NK-92 treated with Interleukin-12 subunit alpha and Interleukin-12 subunit beta, amount 100 ng/mL, for 24 hours (cell line): Measurements from ENCODE around the gene RNF187.

ENCODE experiments used
- DNase-seq: peaks from one replicate; lab custom pipeline; 2025; lab: John Stamatoyannopoulos, UW

The RNF187 gene

DNA sequence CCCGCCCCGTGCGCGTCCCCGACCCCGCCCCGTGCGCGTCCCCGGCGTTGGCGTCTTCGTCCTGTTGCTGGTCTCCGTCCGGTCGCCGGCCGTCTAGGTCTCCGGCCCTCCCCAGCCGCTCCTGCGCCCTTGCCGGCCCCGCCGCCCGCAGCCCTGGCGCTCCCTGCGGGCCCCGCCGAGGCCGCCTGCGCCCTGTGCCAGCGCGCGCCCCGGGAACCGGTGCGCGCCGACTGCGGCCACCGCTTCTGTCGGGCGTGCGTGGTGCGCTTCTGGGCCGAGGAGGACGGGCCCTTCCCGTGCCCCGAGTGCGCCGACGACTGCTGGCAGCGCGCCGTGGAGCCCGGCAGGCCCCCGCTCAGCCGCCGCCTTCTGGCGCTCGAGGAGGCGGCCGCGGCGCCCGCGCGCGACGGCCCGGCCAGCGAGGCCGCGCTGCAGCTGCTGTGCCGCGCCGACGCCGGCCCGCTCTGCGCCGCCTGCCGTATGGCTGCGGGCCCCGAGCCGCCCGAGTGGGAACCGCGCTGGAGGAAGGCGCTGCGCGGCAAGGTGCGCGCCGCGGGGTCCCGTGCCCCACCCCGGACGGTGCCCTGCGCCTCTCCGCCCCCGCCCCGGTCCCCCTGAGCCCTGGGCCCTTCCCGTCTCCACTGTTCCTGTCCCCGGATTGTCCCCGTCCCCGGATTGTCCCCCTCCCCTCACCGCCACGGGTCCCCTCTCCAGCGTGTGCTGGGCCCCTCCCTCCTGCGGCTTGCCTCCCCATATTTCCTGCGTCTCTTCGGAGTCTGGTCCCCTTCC is at the start of gene RNF187:
Gene RNF187, plus strand, starts transcription at position 47 of the 789 bp plus-strand sequence.
- DNase-seq: peak; percentile 56

DNA sequence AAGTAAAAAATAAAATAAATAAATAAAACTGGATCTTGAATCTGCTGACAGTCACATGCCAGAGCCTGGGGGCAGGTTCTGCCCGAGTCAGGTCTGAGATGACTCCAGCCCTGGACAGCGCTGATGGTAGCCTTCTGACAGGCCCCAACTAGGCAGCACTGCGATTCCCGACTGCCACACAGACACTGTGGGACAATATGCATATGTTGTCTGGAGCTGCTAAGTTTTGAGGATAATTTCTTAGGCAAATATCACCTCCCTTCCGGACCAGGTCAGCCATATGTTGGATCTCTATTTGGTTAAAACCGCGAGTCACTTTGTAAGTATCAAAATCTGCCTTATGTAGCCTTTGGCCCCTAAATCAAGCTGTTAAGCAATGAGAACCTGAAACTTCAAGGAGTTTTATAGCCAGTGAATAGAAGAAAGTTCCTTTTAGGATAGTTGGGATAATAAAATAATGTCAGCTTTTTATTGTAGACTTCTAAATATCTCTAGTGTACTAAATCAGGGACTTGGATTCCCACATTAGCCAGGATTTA is 49.7 kb upstream of the RNF187 start:
- DNase-seq: no peak

DNA sequence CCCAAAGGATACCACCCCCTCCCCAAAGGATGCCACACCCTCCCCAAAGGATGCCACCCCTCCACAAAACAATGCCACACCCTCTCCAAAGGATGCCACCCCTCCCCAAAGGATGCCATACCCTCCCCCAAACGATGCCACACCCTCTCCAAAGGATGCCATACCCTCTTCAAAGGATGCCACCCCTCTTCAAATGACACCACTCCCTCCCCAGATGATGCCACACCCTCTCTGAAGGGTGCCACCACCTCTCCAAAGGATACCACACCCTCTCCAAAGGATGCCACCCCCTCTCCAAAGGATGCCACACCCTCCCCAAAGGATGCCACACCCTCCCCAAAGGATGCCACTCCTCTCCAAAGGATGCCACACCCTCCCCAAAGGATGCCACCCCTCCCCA is 48.9 kb upstream of the RNF187 start:
- DNase-seq: no peak

- no peak for DNase-seq
These were observed 46.3 kb upstream of the RNF187 start for GRCh38 chr1:228440761-228441500.

GRCh38 chr1:228443395-228443794 is 43.8 kb upstream of the RNF187 start:
- DNase-seq: no peak

DNA sequence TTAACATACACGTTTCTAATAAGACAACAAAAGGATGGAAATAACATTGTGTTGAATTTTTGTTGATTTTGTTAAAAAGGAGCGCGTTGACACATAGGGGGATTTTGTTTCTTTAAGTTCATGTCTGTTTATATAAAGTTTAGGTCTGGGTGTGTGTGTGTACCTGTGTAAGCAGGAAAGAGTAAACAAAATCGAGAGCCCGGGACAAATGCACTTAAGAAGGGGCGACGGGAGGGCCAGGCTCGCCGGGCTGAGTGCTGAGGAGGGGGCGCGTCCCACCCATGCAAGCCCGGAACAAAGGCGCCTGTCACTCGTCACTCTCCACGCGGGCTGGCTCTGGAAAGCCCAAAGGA is 41.7 kb upstream of the RNF187 start:
- no peak for DNase-seq

GRCh38 chr1:228445843-228446650 is 41.1 kb upstream of the RNF187 start:
- no peak for DNase-seq

GRCh38 chr1:228446852-228447251 is 40.3 kb upstream of the RNF187 start:
- no peak for DNase-seq

GRCh38 chr1:228448372-228448771 is 38.8 kb upstream of the RNF187 start:
- DNase-seq: no peak

DNA sequence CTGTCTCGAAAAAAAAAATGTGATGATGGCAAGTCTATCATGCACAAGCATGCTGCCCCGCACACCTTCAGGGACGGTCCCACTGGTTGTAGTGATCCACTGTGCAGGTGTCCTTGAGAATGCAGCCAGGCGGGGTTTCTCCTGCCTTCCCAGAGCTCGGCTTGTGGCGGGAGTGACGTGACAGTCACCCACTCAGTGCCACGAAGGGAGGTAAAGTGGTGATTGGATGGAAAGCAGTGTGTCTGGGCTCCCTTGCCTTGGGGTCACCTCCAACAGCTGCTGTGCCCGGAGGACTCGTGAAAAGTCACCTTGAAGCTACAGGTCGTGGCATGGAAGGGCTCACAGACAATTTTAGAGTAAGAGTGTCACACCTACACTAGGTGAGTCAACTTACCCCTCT is 37.0 kb upstream of the RNF187 start:
- no peak for DNase-seq

DNA sequence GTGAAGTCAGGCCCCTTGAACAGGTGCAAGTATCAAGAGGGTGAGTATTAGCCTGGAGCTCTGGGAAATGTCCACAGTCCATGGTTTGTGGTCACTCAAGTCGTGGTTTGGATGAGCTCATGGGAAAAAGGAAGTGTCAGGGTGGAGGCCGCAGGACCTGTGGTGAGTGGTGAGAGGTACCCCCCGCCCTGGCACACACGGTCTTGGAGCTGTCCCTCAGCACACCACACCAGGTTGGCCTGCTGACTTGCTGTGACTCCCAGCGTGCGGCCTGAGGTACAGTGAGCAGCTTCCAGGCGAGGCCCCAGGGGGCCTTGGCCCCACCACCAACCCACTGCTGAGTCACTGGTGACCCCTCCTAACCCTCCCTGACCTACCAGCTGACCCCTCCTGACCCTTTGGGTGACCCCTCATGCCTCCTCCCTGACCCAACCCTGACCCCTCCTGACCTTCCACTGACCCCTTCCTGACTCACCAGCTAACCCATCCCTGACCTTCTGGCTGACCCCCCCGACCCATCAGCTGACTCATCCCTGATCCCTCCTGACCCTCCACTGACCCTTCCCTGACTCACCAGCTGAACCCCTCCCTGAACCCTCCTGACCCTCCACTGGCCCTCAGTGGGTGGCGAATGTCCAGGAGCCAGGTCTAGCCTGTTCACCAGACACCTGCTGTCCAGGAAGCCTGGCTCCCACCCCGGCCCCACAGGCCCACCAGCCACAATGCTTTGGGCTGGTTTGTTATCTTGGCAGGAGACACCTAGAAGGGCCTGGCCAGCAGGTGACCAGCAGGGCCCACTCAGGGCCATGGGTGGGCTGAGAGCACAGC is 34.8 kb upstream of the RNF187 start:
- DNase-seq: no peak

DNA sequence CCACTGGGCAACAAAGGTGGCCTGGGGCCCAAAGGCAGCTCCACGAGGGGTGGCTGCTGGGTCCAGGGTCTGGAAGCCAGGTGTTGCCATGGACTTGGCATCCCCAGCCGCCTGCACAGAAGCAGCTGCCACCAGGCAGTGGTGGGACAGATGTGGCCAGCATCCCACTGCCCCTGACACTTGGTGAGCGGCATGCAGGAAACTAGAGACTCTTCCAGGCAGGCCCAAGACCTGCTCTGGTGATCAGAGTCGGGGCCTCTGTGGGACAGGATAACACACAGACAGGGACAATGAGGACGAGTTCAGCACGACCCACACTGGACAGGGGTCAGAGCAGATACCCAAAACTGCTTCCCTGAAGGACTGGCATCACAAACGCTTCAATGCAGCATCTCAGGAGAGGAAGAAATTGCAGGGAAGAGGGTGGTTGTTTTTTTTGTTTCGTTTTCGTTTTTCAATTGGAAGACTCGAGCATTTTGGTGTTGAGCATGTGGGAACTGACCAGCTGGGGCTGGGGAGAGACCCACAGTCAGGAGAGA is 34.1 kb upstream of the RNF187 start:
- no peak for DNase-seq

- no peak for DNase-seq
These were observed 33.6 kb upstream of the RNF187 start for GRCh38 chr1:228453614-228454013.

DNA sequence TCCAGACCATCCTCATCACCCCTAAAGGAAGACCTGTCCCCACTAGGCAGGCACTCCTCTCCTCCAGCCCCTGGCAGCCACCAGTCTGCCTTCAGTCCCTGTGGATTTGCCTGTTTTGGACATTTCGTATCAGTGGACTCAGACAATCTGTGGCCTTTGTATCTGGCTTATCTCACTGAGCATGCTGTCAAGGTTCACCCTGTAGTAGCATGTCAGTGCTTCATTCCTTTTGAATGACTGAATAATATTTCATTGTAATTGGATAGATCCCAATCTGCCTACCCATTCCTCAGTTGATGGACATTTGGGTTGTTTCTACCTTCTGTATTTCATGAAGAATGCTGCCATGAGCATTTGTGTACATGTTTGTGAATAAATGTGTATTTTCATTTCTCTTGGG is 32.9 kb upstream of the RNF187 start:
- no peak for DNase-seq

DNA sequence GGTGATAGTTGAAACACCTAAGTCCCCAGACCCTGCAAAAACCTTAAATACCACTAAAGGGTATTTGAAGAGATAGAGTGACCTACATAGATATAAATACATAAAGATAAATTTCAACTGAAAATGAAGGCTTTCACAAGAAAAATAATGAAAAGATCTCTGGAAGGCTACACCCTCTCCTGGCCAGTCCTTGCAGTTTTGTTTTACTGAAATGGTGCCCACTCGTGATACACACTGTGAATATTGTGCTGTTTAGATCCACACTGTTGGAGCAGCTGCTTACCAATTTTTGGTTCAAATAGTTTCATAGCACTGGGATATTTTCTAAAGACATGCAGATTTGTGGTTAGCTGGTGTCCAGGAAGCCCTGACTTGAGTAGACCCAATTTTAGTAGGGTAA is 31.5 kb upstream of the RNF187 start:
- DNase-seq: no peak

DNA sequence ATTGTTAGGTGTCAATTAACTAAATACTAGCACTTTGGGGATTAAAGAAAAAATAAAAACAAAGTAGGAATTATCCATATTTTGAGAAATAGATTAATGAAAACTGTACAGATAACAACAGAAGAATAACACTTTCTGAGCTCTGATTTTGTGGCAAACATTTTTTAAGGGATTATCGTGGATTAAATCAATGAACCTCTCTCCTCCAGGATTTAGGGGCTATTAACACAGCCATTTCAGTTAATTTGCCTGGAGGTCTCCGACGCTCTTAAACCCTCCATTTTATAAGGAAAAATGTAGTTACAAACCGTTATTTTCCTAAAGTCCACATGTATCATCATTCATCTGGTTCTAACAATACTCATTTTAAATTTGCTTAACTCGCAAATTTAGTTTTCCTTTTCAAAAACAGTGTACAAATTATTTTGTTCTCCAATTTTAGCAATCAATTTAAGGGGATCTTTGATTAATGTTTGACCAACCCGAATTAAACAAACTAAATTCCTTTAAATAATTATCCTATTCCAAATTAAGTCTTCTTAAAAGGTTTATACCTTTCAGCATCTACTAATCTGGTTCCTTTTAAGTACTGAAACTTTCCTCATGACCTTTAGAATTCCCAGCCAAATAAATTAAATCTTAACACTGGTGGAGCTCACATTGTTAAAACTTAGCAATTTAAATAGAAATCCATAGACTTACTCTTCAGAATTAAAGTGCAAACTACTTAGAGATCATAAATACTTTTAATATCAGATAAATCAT is 30.7 kb upstream of the RNF187 start:
- no peak for DNase-seq

- DNase-seq: no peak
These were observed 30.2 kb upstream of the RNF187 start for GRCh38 chr1:228457017-228457395.

- peak; percentile 93 for DNase-seq
These were observed 29.6 kb upstream of the RNF187 start for GRCh38 chr1:228457396-228458176.

DNA sequence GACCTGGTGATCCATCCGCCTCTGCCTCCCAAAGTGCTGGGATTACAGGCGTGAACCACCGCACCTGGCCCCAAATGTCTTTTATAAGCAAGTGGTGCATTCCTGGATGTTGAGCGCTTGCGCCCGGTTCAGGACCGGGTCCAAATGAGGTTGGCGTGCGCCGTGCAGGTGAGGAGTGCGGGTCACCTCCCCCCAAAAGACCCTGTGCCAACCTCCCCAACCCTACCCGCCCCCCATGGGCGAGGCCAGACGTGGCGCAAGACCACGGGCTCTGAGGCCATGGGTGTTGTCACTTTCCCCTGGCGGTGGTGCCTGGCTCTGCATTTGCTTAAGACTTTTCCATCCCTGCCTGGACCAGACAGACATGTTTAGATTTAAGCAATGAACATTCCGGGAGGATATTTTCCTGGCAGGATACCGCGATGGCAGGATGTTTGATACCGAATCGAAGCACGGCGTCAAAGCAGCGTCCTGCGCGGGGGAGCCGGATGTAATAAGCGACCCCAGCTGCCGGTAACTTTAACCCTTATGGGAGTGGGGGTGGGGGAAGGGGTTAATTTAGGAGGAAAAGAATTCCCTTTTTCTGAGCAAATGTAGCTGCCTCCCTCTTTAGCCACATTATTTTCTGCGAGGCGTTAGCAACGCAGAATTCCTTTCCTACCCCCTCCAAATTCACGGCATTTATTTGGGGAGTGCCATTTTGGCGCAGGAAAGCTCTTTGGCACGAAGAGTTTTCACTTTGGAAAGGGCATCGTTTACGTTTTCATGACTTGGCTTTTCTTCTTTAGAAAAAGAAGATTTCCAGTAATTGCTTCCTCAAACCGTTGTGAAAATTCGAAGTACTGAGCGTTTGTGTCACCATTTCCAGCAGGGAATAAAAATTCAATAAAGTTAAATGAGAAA is 27.8 kb upstream of the RNF187 start:
- peak; percentile 83 for DNase-seq
